Adipocyte (in vitro differentiated cells): ENCODE results near the gene RRBP1.
A peak's percentile ranks its signal among the peaks of the same experiment; 100 is the strongest.

Experiments used
- DNase-seq: peaks from one replicate; pipeline ENCODE4 v3.0.0-alpha.2; 2015; ENCODE audit warnings: low read depth
- H3K27me3 ChIP-seq: replicated peaks from 2 replicates; pipeline ENCODE4 v1.7.0; 2013; ENCODE audit warnings: mild to moderate bottlenecking, low read length, moderate library complexity; ENCODE audit not compliant: control insufficient read depth, insufficient read depth
- H3K36me3 ChIP-seq: 2 replicates; pipeline ENCODE4 v1.7.0; 2013; ENCODE audit warnings: low read length, mild to moderate bottlenecking, moderate library complexity; ENCODE audit not compliant: control insufficient read depth, insufficient read depth, severe bottlenecking
- H3K4me1 ChIP-seq: 2 replicates; pipeline ENCODE4 v1.7.0; 2013; ENCODE audit warnings: mild to moderate bottlenecking, low read length, moderate library complexity; ENCODE audit not compliant: control insufficient read depth, insufficient read depth
- H3K4me3 ChIP-seq: 2 replicates; pipeline ENCODE4 v1.7.0; 2013; ENCODE audit warnings: mild to moderate bottlenecking, low read length, moderate library complexity
- H3K9ac ChIP-seq: 2 replicates; pipeline ENCODE4 v1.7.0; 2013; ENCODE audit warnings: mild to moderate bottlenecking, low read length, moderate library complexity
- H3K9me3 ChIP-seq: 2 replicates; pipeline ENCODE4 v1.7.0; 2013; ENCODE audit warnings: mild to moderate bottlenecking, low read length, moderate library complexity; ENCODE audit not compliant: control insufficient read depth

Gene RRBP1

GRCh38 chr20:17589161-17589834, 92.7 kb downstream of the RRBP1 start:
- Histone ChIP-seq H3K27me3 (no peaks in the 10 kb centered on the region), H3K4me1 (peaks cover 21% of the 10 kb centered on the region), H3K36me3 (peaks cover 12% of the 10 kb centered on the region), H3K9ac (no peak overlapping the region), H3K4me3 (no peak overlapping the region), H3K9me3 (no peaks in the 10 kb centered on the region)
- peak; percentile 36 for DNase-seq

GRCh38 chr20:17587824-17588223, 94.2 kb downstream of the RRBP1 start:
- Histone ChIP-seq H3K36me3 (peaks cover 10% of the 10 kb centered on the region), H3K27me3 (no peaks in the 10 kb centered on the region), H3K4me1 (peaks cover 18% of the 10 kb centered on the region), H3K4me3 (no peak overlapping the region), H3K9me3 (no peaks in the 10 kb centered on the region), H3K9ac (no peak overlapping the region)
- DNase-seq, result no peak

GRCh38 chr20:17587148-17587547, 94.9 kb downstream of the RRBP1 start:
- Histone ChIP-seq H3K9ac (no peak overlapping the region), H3K4me3 (no peak overlapping the region), H3K27me3 (no peaks in the 10 kb centered on the region), H3K4me1 (peaks cover 18% of the 10 kb centered on the region), H3K9me3 (no peaks in the 10 kb centered on the region), H3K36me3 (peaks cover 6% of the 10 kb centered on the region)
- DNase-seq, result no peak

GRCh38 chr20:17586250-17586649, 95.8 kb downstream of the RRBP1 start:
- Histone ChIP-seq H3K27me3 (no peaks in the 10 kb centered on the region), H3K4me1 (peaks cover 18% of the 10 kb centered on the region), H3K9me3 (no peaks in the 10 kb centered on the region), H3K36me3 (peaks cover 6% of the 10 kb centered on the region), H3K4me3 (no peak overlapping the region), H3K9ac (no peak overlapping the region)
- no peak for DNase-seq

- H3K36me3 ChIP-seq, result peaks cover 6% of the 10 kb centered on the region
- H3K9ac ChIP-seq, result no peak overlapping the region
- no peak for DNase-seq
- no peaks in the 10 kb centered on the region for H3K27me3 ChIP-seq
- H3K9me3 ChIP-seq, result no peaks in the 10 kb centered on the region
- H3K4me1 ChIP-seq, result peaks cover 6% of the 10 kb centered on the region
- no peak overlapping the region for H3K4me3 ChIP-seq
Observed at GRCh38 chr20:17584689-17585088, 97.4 kb downstream of the RRBP1 start.

GRCh38 chr20:17583126-17583525, 98.9 kb downstream of the RRBP1 start:
- H3K4me3 ChIP-seq, result no peak overlapping the region
- no peaks in the 10 kb centered on the region for H3K27me3 ChIP-seq
- DNase-seq, result no peak
- H3K9me3 ChIP-seq, result no peaks in the 10 kb centered on the region
- H3K36me3 ChIP-seq, result peaks cover 6% of the 10 kb centered on the region
- no peak overlapping the region for H3K9ac ChIP-seq
- H3K4me1 ChIP-seq, result no peaks in the 10 kb centered on the region

- Histone ChIP-seq H3K36me3 (peaks cover 8% of the 10 kb centered on the region), H3K4me3 (no peak overlapping the region), H3K27me3 (no peaks in the 10 kb centered on the region), H3K9me3 (no peaks in the 10 kb centered on the region), H3K4me1 (no peaks in the 10 kb centered on the region), H3K9ac (no peak overlapping the region)
- DNase-seq, result no peak
Observed at GRCh38 chr20:17580895-17581294, 101.1 kb downstream of the RRBP1 start.

GRCh38 chr20:17579369-17580039, 102.5 kb downstream of the RRBP1 start:
- H3K4me1 ChIP-seq, result peaks cover 6% of the 10 kb centered on the region
- H3K4me3 ChIP-seq, result no peak overlapping the region
- no peaks in the 10 kb centered on the region for H3K27me3 ChIP-seq
- H3K9me3 ChIP-seq, result no peaks in the 10 kb centered on the region
- peaks cover 8% of the 10 kb centered on the region for H3K36me3 ChIP-seq
- DNase-seq, result no peak
- no peak overlapping the region for H3K9ac ChIP-seq

GRCh38 chr20:17576215-17576614, 105.8 kb downstream of the RRBP1 start:
- Histone ChIP-seq H3K4me3 (no peak overlapping the region), H3K9ac (no peak overlapping the region), H3K27me3 (no peaks in the 10 kb centered on the region), H3K4me1 (peaks cover 37% of the 10 kb centered on the region), H3K36me3 (peaks cover 8% of the 10 kb centered on the region), H3K9me3 (no peaks in the 10 kb centered on the region)
- DNase-seq, result no peak

GRCh38 chr20:17573463-17573862, 108.6 kb downstream of the RRBP1 start:
- H3K9ac ChIP-seq, result peak overlapping the region; percentile 99
- peaks cover 41% of the 10 kb centered on the region for H3K4me1 ChIP-seq
- peak overlapping the region; percentile 99 for H3K4me3 ChIP-seq
- no peak for DNase-seq
- H3K36me3 ChIP-seq, result peaks cover 8% of the 10 kb centered on the region
- H3K27me3 ChIP-seq, result no peaks in the 10 kb centered on the region
- H3K9me3 ChIP-seq, result no peaks in the 10 kb centered on the region

- H3K27me3 ChIP-seq, result no peaks in the 10 kb centered on the region
- H3K9me3 ChIP-seq, result no peaks in the 10 kb centered on the region
- peaks cover 8% of the 10 kb centered on the region for H3K36me3 ChIP-seq
- H3K4me3 ChIP-seq, result peak overlapping the region; percentile 99
- H3K4me1 ChIP-seq, result peaks cover 46% of the 10 kb centered on the region
- peak; percentile 43 for DNase-seq
- H3K9ac ChIP-seq, result peak overlapping the region; percentile 99
Observed at GRCh38 chr20:17572034-17572638, 109.9 kb downstream of the RRBP1 start.
